ENCODE measurements around the gene RGS1. TPM values are rescaled to one million over a fixed set of nuclear protein-coding genes. Genes with fewer than 3 reads are reported as not detected.

The RGS1 gene
- total and polyA plus RNA-seq, 2 experiments from 2014 or later = 0.12 TPM; not detected in 1

DNA sequence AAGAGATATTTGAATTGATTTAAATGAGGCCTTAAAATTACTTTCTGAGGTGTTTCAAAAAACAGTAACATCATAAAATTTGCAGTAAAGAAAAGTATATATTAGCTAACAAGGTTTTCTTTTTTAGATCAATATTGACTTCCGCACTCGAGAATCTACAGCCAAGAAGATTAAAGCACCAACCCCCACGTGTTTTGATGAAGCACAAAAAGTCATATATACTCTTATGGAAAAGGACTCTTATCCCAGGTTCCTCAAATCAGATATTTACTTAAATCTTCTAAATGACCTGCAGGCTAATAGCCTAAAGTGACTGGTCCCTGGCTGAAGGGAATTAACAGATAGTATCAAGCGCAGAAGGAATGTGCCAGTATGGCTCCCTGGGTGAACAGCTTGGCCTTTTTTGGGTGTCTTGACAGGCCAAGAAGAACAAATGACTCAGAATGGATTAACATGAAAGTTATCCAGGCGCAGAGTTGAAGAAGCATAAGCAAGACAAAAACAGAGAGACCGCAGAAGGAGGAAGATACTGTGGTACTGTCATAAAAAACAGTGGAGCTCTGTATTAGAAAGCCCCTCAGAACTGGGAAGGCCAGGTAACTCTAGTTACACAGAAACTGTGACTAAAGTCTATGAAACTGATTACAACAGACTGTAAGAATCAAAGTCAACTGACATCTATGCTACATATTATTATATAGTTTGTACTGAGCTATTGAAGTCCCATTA, 3.6 kb downstream of the RGS1 start:
- Histone ChIP-seq H3K27ac (no peak overlapping the region), H3K4me1 (ENCODE audit: low read depth) (no peaks in the 10 kb centered on the region), H3K4me3 (no peak overlapping the region), H3K9me3 (ENCODE audit: low read depth) (no peaks in the 10 kb centered on the region), H3K36me3 (no peaks in the 10 kb centered on the region), H3K27me3 (no peaks in the 10 kb centered on the region)
- DNase-seq (ENCODE audit: low read depth in 1 of 2, low spot score in 1 of 2) = peak in 1 of 2 donors; percentile 45
- TF ChIP-seq, protein P1, sequence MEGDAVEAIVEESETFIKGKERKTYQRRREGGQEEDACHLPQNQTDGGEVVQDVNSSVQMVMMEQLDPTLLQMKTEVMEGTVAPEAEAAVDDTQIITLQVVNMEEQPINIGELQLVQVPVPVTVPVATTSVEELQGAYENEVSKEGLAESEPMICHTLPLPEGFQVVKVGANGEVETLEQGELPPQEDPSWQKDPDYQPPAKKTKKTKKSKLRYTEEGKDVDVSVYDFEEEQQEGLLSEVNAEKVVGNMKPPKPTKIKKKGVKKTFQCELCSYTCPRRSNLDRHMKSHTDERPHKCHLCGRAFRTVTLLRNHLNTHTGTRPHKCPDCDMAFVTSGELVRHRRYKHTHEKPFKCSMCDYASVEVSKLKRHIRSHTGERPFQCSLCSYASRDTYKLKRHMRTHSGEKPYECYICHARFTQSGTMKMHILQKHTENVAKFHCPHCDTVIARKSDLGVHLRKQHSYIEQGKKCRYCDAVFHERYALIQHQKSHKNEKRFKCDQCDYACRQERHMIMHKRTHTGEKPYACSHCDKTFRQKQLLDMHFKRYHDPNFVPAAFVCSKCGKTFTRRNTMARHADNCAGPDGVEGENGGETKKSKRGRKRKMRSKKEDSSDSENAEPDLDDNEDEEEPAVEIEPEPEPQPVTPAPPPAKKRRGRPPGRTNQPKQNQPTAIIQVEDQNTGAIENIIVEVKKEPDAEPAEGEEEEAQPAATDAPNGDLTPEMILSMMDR (IDR thresholded peaks at IDR 0.05; ENCODE audit: low read depth, low read length) = no peak

DNA sequence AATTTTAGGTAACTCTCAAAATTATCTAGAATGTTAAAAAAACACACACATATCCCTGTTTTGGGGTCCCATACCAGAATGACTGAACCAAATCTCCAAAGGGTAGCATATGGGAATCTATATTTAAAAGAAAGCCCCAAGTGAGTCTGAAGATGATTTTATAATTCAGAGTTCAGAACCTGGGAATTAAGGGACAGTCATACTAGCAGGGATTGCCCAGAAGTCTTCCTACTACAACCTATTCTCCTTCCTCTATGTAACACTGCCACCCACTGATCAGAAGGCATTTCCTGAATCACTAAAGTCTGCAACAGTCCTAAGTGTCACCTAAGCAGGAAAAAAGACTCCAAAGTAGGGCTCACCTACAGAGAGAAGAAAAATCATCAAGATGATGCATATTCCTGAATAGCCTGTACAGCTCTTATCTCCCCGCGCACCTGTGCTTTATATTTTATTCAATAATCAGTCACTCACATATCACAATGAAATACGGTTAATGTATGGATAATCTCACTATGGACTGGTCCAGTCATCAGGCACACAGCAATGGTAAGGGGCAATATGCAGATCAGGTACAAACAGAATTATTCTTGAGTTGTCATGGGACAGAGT, 4.9 kb downstream of the RGS1 start:
- Histone ChIP-seq H3K27me3 (no peaks in the 10 kb centered on the region), H3K9me3 (ENCODE audit: low read depth) (no peaks in the 10 kb centered on the region), H3K36me3 (no peaks in the 10 kb centered on the region), H3K4me1 (ENCODE audit: low read depth) (no peaks in the 10 kb centered on the region), H3K4me3 (no peak overlapping the region), H3K27ac (no peak overlapping the region)
- TF ChIP-seq, protein P1 (IDR thresholded peaks at IDR 0.05; ENCODE audit: low read depth, low read length) = peak; percentile 61
- peak; percentile 23 to 77 for DNase-seq (ENCODE audit: low read depth in 1 of 2, low spot score in 1 of 2)

DNA sequence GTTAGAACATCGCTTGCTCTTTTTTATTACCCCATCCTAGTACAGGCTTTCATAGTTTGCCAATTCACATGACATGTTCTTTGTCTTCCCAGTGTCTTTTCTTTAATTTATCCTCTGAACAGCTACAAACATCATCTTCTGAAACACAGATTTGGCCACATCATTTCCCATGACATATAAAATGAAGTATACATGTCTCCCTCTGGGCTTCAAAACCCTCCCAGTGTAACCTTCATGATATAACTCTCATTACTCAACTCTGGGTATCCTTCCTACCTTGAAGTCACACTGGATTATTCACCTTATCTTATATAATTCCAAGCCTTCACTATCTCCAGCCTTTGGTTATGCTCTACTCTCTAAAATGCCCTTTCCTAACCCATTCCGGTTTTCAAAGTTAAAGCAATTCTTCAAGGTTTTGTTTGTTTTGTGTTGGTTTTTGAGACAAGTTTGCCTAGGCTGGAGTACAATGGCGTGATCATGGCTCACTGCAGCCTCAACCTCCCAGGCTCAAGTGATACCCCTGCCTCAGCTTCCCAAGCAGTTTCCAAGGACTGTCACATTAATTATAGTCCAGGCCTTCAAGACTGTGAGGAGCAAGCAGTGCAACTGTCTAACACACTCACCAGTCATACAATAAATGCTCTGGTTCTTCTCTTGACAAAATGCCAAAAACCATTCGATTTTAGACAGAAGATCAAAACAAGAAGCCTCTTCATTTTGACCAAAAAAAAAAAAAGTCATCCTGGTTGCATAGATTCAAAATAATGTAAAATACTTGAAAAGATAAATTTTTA, 5.8 kb downstream of the RGS1 start:
- Histone ChIP-seq H3K27ac (no peak overlapping the region), H3K9me3 (ENCODE audit: low read depth) (no peaks in the 10 kb centered on the region), H3K4me3 (no peak overlapping the region), H3K27me3 (no peaks in the 10 kb centered on the region), H3K4me1 (ENCODE audit: low read depth) (no peaks in the 10 kb centered on the region), H3K36me3 (no peaks in the 10 kb centered on the region)
- TF ChIP-seq, protein P1 (IDR thresholded peaks at IDR 0.05; ENCODE audit: low read depth, low read length) = no peak
- DNase-seq (ENCODE audit: low read depth in 1 of 2, low spot score in 1 of 2) = no peak

DNA sequence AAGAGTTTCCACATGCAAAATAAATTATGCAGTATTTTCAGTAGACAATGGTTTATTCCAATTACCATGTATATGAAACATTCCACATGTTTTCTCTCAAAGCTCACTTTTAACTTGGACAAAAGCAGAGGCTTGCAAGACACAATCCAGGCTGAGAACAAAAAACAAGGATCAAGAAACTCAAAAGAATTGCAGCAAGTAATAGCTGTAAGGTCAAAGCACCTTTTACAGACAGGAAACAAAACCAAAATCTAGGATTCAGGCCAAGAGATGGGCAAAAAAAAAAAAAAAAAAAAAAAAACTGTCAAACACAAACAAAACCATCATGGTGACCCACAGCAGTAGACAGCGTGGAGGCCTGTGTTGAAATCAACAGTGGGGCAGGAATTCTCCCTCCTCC, 9.3 kb downstream of the RGS1 start:
- Histone ChIP-seq H3K4me3 (no peak overlapping the region), H3K27me3 (no peaks in the 10 kb centered on the region), H3K9me3 (ENCODE audit: low read depth) (no peaks in the 10 kb centered on the region), H3K36me3 (no peaks in the 10 kb centered on the region), H3K4me1 (ENCODE audit: low read depth) (no peaks in the 10 kb centered on the region), H3K27ac (no peak overlapping the region)
- no peak for DNase-seq (ENCODE audit: low read depth in 1 of 2, low spot score in 1 of 2)
- TF ChIP-seq, protein P1 (IDR thresholded peaks at IDR 0.05; ENCODE audit: low read depth, low read length) = no peak

DNA sequence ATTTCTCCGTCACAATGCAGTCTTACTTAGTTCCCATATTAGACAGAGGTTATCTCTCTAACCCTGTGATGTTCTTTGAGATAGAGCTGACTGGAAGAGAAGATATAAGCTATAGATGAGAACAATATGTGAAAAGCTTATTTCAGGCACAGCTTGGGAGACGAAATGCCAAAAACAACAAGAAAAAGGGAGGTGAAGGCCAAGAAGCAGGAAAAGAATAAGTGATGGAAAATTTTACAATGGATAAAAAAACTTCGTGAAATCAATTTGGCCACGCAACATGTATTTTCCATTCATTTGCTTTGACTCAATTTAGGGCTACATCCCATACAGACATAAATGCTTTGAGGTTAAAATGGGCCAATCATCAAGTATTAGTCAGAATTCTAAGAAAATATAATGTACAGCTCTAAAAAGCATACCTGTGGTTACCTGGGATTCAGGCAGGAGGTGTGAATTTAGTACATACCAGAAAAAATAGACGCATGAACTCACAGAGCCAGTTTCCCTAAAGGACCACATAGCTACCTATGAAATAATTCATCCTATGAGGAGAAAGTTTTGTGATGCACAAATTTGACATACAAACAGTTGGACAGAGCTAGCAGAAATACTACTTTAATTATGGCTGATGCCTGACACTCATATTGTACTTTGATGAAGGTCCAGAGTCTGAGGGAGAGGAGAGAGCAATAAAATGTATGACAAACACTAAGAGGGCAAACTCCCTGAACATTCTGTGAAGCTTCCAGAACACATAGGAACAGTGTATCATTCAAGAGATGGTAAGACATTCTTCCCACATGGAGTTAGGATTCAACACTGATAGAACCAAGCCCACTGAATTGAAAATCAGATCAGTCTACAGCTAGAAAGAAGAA, 12.1 kb downstream of the RGS1 start:
- no peak for DNase-seq (ENCODE audit: low read depth in 1 of 2, low spot score in 1 of 2)
- TF ChIP-seq, protein P1 (IDR thresholded peaks at IDR 0.05; ENCODE audit: low read depth, low read length) = no peak

More for the DNA sequence above, 12.1 kb downstream of the RGS1 start:
- no peak overlapping the region for H3K4me3 ChIP-seq
- H3K9me3 ChIP-seq (ENCODE audit: low read depth) = no peaks in the 10 kb centered on the region
- H3K27ac ChIP-seq = no peak overlapping the region
- no peaks in the 10 kb centered on the region for H3K4me1 ChIP-seq (ENCODE audit: low read depth)
- no peaks in the 10 kb centered on the region for H3K36me3 ChIP-seq
- no peaks in the 10 kb centered on the region for H3K27me3 ChIP-seq
